GM23248 (cell line): ENCODE results near the gene PIGQ.

ENCODE experiments used
- EZH2 ChIP-seq: fragments of 200-600 bp; sonication (generic); IDR thresholded peaks from 2 replicates; pipeline ENCODE4 v1.6.1; 2018; ENCODE audit warnings: antibody characterized with exemption, mild to moderate bottlenecking; ENCODE audit not compliant: insufficient read depth, poor library complexity, severe bottlenecking
- EZH2phosphoT487 ChIP-seq: fragments of 200-600 bp; sonication (generic); IDR thresholded peaks from 2 replicates; pipeline ENCODE4 v1.6.1; 2018; ENCODE audit warnings: antibody characterized with exemption, moderate library complexity, mild to moderate bottlenecking, low read depth; ENCODE audit not compliant: insufficient read depth

GRCh38 chr16:520847-521246 lies 48.9 kb upstream of the PIGQ start:
- no peak for TF ChIP-seq EZH2phosphoT487
- no peak for TF ChIP-seq EZH2
